HG02852 (cell line): ENCODE results near the gene MTMR3.
A peak's percentile ranks its signal among the peaks of the same experiment; 100 is the strongest.
"Not testable (repeated sequence)": the region's sequence is repeated elsewhere in the genome, so short reads cannot be mapped to it uniquely, and the experiment has no call there.

ENCODE experiments used
- ATAC-seq: cut with Tn5 transposase; IDR thresholded peaks from one replicate; pipeline ENCODE4 v1.9.1; 2021; ENCODE audit warnings: mild to moderate bottlenecking, moderate library complexity; ENCODE audit not compliant: unreplicated experiment

MTMR3 gene

DNA sequence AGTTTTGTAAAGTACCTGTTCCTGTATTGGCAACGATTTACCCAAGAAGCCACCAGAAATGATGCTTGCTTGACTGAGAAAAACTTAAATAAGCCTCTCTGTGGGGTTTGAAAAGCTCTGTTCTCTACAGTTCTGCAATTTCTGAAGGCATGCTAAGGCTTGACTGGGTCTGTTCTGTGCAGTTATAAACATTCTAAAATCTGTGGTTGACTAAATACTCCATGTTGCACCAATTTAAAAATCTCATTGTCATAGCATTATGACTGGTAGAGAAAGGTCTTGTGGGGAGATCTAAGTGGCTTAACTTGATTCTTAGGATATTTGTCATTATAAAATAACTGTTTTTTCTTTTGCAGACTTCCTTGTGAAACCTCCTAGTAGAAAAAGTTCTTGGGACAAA is 73.7 kb downstream of the MTMR3 start:
- no peak for ATAC-seq

GRCh38 chr22:29958170-29958569 is 75.2 kb downstream of the MTMR3 start:
- ATAC-seq, result no peak

DNA sequence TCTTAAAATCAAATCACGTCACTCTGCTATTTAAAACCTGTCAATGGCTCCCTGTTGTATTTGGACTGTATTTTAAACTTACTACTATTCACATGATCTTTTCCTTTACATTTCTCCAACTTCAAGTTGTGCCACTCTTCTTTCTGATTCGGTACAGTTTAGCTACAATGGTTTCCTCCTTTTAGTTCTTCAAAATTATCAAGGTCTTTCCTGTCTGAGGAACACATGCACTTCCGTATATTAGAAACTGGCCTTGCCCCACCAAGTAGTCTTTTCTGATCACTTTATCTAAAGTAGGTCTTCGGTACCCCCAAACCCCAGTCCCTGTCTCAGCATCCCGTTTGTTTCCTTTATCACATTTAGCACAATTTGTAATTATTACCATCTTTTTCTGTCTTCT is 81.8 kb downstream of the MTMR3 start:
- ATAC-seq, result no peak

DNA sequence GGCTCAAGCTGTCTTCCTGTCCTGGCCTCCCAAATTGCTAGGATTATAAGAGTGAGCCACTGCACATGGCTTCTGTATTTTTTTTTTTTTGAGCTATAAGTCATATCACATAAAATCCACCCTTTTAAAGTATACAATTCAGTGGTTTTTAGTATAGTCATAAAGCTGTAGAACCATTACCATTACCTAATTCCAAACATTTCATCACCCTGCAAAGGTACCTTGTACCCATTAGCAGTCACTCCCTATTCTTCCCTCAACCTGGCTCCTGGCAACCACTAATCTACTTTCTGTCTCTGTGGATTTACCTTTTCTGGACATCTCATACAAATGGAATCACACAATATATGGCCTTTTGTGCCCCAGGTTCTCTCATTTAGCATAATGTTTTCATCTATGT is 84.5 kb downstream of the MTMR3 start:
- no peak for ATAC-seq

DNA sequence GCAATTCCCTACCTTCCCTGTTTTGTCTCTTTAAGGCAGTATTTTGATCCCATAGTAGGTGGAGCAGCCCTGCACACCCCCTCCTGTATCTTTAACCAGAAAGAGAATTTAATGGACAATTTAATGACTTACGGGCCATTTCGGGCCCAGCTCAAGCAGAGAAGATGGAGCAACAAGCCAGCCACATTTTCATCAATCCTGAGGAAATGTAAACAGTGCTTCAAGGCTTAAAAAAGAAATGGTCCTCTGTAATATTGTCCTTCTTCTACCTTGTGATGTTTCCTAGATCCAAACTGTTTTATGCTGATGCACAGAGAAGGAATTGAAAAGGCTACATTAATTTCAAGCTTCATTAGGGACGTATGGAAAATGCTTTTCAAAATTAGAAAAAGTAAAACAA is 88.6 kb downstream of the MTMR3 start:
- ATAC-seq, result no peak

DNA sequence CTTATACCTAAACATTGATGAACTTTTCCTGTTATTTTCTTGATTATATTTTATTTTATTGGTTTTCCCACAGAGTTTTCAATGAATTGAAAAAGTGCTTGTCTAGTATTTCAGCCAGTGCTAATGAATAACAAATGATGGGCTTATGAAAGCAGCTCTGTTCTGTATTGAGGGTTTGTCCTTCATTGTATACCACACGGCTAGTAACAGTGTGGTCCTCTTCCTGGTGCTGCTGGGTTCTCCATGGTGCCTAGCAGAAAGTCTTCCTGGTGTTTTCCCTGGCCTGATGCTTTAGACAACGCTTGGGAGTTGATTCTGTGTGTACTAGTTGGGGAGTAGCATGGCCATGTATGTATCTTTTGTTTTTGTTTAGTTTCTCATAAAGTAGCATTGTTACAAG is 89.1 kb downstream of the MTMR3 start:
- no peak for ATAC-seq

DNA sequence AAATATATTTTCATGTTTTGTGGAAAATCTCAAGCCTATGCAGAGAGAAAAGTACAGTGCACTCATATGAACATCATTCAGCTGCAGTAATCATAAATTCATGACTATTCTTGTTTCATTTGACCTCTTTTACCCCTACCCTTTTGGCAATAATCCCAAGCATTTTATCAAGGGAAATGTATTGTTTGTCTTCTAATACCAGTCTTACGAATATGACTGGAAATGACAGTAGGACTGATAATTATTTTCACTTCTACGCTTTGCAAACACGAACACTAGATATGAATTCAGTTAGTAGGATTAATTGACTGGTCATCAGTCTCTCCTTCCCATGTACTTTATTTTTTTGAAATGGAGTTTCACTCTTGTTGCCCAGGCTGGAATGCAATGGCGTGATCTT is 90.3 kb downstream of the MTMR3 start:
- ATAC-seq, result no peak

DNA sequence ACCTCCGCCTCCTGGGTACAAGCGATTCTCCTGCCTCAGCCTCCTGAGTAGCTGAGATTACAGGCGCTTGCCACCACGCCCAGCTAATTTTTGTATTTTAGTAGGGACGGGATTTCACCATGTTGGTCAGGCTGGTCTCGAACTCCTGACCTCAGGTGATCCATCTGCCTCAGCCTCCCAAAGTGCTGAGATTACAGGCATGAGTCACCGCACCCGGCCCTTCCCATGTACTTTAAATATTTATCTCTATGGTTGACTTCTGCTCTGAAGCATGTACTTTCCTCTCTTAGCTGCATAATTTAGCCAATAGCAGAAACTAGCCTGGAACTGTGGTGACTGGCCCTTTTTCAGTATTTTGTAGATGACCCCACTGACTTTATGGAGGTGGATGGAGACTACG is 90.7 kb downstream of the MTMR3 start:
- not testable (repeated sequence) for ATAC-seq

DNA sequence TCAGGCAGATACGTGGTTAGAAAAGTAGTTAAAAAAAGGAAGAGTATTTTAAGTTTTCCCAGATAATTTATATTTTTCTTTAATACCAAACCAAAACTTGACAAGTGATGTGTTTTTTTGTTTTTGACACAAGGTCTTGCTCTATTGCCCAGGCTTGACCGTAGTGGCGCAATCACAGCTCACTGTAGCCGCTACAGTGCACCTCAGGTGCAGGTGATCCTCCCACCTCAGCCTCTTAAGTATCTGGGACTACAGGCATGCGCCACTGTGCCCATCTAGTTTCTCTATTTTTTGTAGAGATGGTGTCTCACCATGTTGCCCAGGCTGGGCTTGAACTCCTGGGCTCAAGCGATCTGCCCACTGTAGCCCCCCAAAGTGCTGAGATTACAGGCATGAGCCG is 92.5 kb downstream of the MTMR3 start:
- no peak for ATAC-seq

- no peak for ATAC-seq
Measured at GRCh38 chr22:29977107-29977506, 94.1 kb downstream of the MTMR3 start.

DNA sequence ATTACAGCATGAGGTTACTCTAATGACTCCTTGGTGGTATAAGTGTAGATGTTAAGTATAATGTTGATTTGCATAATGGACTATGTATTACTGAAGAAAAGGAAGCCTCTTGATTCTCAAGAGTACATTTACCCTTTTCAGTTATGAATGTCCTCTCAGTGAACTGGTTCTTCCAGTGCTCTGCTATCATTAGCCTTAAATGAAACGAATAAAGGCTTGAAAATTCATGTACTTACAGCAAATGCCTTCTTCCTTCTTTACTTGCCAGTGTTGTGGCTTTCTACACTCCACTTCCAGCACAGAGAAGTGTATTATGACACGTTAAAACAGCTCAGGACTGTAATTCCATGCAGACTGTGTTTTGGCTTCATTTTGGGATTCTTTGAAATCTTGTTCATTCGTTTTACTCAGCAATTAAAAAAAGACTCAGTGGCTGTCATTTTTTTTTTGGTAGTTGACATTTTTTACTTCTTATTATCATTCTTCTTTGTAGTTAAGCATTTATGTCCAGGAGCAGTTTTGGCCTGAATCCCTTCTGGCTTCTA is 96.9 kb downstream of the MTMR3 start:
- ATAC-seq, result peak; percentile 54

DNA sequence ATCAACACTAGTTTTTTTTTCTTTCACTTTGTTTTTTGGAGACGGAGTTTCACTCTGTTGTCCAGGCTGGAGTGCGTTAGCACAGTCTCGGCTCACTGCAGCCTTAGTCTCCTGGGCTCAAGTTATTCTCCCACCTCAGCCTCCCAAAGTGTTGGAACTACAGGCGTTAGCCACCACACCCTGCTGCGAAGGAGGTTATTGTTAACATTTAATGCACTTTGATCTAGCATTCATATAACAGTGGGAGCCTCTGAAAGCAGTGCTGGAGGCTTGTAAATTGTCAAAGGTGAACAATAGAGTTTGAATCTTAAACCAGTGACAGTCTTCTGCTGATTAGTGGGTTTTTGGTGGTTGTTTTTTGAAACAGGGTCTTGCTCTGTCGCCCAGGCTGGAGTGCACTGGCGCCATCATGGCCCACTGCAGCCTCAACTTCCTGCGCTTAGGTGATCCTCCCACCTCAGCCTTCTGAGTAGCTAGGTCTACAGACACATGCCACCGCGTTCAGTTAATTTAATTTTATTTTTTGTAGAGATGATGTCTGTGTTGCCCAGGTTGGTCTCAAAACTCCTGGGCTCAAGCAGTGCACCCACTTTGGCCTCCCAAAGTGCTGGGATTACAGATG is 100.4 kb downstream of the MTMR3 start:
- no peak for ATAC-seq

GRCh38 chr22:29985912-29986311 is 102.9 kb downstream of the MTMR3 start:
- ATAC-seq, result no peak

DNA sequence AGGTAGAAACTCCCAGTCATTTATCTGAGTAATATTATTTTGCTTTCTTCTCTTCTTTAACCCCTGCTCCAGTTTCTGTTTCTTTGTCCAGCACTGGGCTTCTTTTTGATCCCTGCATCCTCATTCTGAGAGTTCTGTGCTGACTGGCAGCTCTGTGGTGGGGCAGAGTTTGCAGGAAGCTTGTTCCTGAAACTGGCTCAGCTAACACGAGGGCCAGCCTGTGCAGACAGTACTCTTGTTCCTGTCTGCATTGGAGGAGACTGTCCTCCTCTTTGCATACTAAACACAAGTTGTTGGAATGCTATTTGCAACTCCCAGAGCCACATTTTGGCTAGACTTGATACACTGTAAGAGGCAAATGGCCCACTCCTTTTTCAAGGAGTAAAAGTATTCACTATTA is 104.2 kb downstream of the MTMR3 start:
- no peak for ATAC-seq

DNA sequence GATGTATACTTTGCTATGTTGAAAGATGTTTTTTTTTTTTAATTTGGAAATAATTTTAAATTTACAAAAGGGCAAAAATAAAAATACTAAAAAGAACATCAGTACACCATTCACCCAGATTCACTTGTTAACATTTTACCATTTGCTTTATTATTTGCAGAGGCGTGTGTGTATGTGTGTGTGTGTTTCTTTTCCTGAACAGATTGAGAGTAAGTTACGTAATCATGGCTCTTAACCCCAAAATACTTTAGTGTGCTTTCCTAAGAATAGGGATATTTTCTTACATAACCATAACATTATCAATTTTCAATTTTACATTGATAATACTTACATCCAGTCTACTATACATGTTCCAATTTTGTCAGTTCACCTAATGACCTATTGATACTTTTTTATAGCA is 105.7 kb downstream of the MTMR3 start:
- ATAC-seq, result no peak

DNA sequence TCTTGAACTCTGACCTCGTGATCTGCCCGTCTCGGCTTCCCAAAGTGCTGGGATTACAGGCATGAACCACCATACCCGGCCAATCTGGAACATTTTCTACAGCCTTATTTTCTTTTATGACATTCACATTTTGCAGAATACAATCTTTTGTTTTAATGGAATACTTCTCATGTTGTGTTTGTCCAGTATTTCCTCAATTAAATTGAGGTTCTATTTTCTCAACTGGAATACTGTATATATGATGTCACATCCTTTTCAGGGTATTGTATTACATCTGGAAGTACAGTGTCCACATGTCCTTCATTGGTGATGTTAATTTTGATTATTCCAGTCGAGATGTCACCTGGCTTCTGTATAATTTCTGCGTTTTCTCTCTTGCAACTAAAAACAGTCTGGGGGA is 106.5 kb downstream of the MTMR3 start:
- no peak for ATAC-seq

DNA sequence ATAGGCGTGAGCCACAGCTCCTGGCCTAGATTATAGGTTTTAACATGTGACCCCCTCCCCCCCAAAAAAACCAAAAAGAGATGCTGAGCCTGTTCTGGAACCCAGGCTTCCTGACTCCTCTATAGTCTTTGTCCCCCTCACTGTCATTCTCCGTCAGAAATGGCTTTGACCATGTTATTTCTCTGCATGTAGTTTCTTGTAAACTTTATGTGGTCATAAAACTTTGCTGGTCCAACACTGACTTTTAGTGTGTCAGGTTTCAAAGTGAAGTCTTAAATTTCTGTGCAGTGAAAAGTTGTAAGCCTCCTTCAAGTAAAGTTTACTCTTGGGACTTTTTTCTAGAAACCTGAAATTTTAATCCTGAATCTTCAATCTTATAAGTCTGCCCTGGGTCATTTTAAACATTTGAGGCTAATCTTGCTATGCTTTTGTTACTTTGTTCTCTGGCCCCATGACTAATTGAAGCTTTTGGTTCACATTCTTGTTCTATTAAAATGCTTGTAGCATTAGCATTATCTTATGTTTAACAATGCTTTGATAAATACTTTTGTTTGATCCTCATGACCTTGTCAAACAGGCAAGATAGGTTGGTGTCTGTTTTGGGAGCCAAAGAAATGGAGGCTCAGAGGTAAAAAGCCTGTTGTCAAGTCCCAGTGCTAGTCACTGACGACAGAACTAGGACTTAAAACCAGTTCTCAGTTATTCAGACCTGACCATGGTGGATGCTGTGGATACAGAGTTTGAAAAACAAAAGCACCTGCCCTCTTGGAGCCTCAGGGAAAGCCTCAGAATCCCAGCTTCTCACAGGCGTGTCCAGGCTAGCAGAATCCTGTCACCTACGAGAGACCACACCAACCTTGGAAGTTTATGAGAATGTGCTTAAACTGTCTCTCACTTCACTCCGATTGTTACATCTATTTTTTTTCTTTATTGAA is 109.6 kb downstream of the MTMR3 start:
- no peak for ATAC-seq

DNA sequence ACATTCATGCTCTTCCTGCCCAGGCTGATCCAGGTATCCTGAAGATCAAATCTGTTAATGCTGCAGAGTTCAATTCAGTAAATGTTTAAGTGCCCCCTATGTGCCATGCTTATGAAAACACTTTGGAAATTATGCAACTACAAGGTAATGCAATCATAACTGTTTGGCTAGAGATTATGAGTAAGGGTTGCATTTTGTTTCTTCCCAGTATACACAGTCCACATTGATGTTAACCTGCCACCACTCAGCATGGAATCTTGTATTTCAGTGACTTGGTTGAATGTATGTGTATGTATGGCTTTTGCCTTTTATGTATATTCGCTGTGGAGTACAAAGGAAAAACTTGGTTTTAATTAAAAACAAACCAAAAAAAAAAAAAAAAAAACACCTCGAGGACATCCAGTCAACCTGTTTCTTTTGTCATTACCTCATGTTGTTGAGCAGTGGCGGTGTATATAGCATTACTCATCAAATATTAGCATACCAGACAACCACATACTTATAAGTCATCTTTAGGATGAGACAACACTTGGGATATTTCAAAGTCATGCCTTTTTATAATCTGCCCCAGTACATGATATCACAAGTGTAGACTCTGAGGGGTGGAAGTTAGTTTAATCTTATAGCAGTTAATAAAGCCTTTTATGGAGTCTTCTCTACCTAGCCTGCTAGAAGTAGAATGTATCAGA is 111.2 kb downstream of the MTMR3 start:
- ATAC-seq, result no peak

DNA sequence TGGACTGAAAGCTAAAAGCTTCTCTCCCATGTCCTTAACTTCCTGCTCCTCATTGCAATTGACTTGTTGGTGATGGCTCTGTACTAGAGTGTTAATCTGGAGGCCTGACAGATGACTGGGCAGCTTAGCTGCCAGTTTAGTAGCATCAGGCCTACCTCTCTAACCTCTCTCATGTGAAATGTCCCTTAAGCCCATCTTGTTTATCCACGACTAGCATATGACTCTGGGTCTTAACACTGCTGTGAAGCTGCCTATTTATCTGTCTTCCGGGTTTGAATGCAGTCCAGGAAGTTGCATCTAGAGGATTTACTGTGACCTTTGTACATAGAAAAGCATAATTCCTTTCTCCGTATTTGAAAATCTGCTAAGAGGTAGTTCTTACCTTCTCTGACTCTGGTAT is 112.0 kb downstream of the MTMR3 start:
- no peak for ATAC-seq

GRCh38 chr22:29997107-29997506 is 114.1 kb downstream of the MTMR3 start:
- no peak for ATAC-seq

DNA sequence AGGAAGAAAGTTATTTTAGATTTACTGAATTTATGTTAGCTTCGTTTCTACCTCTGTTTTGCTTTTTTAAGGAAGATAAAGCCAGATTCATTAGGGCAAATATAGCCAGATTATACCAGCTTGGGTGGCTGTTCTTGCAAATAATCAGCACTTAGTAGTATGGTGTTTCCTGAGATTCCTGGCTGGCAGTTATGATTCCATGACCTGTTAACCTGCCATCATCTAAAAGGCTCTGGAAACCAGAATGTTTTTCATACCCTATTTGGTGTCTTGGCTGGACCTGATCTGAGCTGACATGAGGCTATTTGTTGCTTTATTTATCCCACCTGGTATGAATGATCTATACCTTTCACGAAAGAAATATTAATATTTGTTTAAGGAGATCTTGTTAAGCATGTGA is 114.5 kb downstream of the MTMR3 start:
- no peak for ATAC-seq
